Fibroblast of pulmonary artery (primary cell): Measurements from ENCODE around the gene MAT2A.

Source experiments
- DNase-seq: peaks from one replicate; pipeline ENCODE4 v3.0.0-alpha.2; 2010; ENCODE audit warnings: low read depth
- H3K4me3 ChIP-seq: replicated peaks from 2 replicates; pipeline ENCODE4 v1.5.1; 2011; ENCODE audit warnings: low read depth, mild to moderate bottlenecking, control low read depth, low read length, moderate library complexity
- TF ChIP-seq, protein P1 (sequence below): IDR thresholded peaks from 2 replicates; pipeline ENCODE4 v1.5.1; 2011; ENCODE audit warnings: mild to moderate bottlenecking, control low read depth, low read length, inconsistent platforms; ENCODE audit errors: missing control alignments

The MAT2A gene

DNA sequence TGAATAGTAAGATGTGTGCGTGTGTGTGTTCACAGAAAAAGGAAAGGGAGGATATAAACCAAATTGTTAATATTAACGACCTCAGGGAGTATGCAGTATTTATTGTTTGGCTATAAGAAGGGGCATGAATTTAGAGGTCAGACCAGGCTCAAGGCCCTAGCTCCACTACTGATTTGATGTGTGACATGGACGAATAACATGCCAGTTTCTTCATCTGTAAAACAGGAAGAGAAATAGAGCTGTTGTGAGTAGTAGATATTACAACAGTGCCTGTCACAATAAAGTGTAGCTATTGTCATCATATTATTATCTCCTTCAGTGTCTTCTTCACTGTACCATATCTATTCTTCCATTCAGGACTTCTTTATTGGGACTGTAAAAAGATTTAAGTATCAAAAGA is 4.1 kb upstream of the MAT2A start:
- no peak overlapping the region for H3K4me3 ChIP-seq
- TF ChIP-seq, protein P1, sequence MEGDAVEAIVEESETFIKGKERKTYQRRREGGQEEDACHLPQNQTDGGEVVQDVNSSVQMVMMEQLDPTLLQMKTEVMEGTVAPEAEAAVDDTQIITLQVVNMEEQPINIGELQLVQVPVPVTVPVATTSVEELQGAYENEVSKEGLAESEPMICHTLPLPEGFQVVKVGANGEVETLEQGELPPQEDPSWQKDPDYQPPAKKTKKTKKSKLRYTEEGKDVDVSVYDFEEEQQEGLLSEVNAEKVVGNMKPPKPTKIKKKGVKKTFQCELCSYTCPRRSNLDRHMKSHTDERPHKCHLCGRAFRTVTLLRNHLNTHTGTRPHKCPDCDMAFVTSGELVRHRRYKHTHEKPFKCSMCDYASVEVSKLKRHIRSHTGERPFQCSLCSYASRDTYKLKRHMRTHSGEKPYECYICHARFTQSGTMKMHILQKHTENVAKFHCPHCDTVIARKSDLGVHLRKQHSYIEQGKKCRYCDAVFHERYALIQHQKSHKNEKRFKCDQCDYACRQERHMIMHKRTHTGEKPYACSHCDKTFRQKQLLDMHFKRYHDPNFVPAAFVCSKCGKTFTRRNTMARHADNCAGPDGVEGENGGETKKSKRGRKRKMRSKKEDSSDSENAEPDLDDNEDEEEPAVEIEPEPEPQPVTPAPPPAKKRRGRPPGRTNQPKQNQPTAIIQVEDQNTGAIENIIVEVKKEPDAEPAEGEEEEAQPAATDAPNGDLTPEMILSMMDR = no peak
- DNase-seq = no peak

DNA sequence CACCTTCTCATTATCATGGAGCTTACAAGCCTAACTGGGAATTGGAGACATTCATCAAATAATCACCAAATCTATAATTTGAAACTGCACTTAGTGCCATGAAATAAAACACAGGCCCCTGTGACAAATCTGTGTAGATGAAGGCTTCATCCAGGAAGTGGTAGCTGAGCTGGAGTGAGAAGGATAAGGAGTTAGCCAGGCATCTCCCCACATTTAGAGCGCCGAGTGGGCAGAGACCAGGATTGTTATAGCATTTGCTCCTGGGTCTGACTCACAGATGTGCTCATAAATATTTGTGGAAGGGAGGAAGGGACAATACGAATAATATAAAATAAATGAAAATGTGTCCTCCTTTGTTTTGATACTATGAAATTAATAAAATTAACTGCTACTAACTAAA is 2.5 kb upstream of the MAT2A start:
- TF ChIP-seq, protein P1 = no peak
- no peak overlapping the region for H3K4me3 ChIP-seq
- DNase-seq = peak; percentile 75

DNA sequence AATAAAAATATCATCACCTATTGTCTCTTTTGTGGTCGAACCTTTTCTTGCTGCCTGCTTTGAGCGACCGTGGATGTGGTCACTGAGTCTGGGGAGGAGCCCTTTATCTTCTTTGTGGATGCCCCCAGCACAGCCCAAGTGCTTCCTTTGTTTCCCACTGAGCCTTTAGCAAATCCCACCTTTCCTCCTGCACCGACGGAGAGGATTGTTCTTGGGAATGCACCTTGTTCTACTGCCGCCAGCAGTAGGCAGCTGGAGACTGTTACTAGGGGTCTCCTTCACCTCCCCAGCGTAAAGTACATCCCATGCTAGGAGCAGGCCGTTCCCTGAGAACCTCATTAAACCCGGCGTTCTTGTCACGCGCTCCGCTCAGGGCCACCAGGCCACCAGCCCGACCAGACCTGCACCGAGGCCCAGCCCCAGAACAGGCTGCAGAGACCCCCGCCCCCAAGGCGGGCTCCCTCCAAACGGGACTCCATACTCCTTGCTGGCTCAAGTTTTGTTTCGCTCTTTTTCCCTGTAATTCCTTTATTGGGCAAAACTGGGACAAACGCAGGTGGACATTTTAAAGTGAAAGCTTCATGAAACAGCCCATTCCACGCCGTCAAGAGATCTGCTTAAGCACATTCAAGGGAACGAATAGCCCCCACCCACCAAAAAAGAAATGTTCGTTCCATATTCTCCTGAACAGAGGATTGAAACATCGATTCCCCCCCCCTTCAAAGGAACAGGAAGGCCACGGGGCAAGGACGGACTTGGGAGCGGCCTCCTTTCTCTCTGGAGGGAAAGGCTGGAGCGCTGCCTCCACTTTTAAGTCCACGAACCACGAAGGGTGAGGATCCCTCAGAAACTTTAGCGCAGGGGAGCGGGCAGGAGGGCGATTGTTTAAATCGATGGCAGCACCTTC is 1.1 kb upstream of the MAT2A start:
- peak; percentile 38 for DNase-seq
- TF ChIP-seq, protein P1 = no peak
- peak overlapping the region; percentile 95 for H3K4me3 ChIP-seq

DNA sequence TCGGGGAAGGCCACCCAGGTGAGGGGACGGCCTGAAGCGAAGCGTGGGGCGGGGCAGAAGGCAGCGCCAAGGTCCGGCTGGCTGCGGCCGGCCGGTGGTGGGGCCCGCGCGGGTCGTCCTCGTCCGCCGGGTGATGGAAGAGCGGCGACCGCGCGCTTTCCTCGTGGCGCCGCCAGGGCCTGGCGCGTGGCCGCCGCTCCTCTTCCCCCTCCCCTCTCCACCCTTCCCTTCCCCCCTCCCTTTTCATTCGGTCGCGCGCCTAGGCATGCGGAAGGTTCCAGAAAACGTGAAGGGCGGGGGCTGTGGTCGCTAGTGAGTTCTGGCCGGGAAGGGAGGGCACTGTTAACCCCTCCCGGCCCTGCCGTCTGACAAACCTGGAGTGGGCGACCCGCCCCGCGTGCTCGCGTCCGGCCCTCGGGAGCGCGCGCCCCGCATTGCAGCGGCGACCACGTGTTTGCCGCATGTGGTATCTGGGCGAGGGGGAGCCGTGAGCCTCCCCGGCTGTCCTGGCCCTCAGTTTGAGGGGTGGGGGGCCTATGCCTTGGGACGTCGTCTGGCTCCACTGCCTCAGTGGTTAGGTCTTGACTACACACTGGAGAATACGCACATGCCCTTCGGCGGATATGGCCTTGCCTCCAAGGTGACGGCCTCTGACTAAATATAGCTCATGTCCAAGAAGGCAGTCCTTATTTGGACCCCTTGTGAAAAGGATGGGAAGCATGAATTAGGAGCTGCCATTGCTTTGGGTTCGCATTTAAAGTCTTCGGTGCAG is 579 bp downstream of the MAT2A start:
- DNase-seq = peak; percentile 63
- peak overlapping the region; percentile 95 for H3K4me3 ChIP-seq
- TF ChIP-seq, protein P1 = no peak

DNA sequence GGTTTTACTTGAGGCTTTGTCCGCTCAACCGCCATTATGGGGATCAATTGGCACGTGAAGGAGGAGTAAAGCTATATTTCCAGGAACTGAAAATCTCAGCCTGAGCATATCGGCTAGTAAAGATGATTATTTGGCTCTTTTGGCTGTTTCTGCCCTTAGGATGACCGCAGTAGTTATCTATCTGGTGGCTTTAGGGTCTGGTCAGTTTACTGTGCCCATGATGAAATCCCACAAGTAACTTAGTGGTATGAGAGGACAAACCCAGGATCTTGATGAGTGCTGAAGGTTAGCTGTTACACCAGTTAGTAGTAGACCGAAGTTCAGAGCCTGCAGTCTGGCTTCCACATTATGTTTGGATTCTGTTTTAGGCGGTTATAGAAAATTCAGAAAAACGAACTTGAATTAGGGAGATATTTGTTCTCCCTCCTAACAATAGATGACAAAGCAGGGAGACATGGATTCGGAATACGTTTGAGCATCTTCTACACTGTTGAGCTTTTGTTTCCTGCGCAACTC is 1.2 kb downstream of the MAT2A start:
- H3K4me3 ChIP-seq = peak overlapping the region; percentile 95
- peak; percentile 34 for DNase-seq
- TF ChIP-seq, protein P1 = no peak

DNA sequence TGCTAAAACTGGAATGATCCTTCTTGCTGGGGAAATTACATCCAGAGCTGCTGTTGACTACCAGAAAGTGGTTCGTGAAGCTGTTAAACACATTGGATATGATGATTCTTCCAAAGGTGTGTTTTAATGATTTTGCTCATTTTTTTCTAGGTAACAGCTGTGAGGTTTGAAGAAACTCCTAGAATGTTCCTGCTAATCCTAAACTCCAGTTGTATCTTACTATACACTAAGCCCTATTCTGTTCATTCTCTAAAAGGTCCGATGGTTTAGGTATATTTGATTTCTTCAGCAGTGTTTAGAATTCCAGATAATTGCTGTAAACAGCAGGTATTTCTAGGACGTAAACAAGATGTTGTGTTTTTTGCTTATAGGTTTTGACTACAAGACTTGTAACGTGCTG is 2.3 kb downstream of the MAT2A start:
- no peak for DNase-seq
- H3K4me3 ChIP-seq = peak overlapping the region; percentile 95
- TF ChIP-seq, protein P1 = no peak
